Pancreas (tissue), 10 donors: Measurements from ENCODE around the gene MRPS6. TPM values are rescaled to one million over a fixed set of nuclear protein-coding genes. Genes with fewer than 3 reads are reported as not detected.

Experiments used
- ATAC-seq, 4 donors: fragments of 200-7000 bp; cut with Tn5 transposase; one replicate each; pipeline versions ENCODE4 v1.8.0 to v1.9.1; 2020; ENCODE audit warnings: mild to moderate bottlenecking in 4 of 4, moderate library complexity in 4 of 4
- DNase-seq, 6 donors: peaks; one replicate each; pipeline ENCODE4 v3.0.0-alpha.2; 2020
- FAIRE-seq: peaks from 2 replicates; lab custom pipeline; 2012; peaks lifted over from hg19 to GRCh38; lab: Jason Lieb, UNC
- H3K27ac ChIP-seq, 4 donors: fragments of 200-600 bp; sonication (generic); 1 replicate in 3 of 4; 2 replicates in 1 of 4; pipeline versions ENCODE4 v1.5.0 to v1.8.0; 2020
- H3K27me3 ChIP-seq, 4 donors: fragments of 200-600 bp; one replicate each; pipeline ENCODE4 v1.8.0; 2021
- H3K36me3 ChIP-seq, 3 donors: fragments of 200-600 bp; sonication (generic) in 1 of 3; one replicate each; pipeline versions ENCODE4 v1.5.0 to v1.8.0; 2020 to 2021
- H3K4me1 ChIP-seq, 3 donors: fragments of 200-600 bp; one replicate each; pipeline ENCODE4 v1.8.0; 2021
- H3K4me3 ChIP-seq, 4 donors: fragments of 200-600 bp; sonication (generic) in 2 of 4; one replicate each; pipeline versions ENCODE4 v1.5.0 to v1.8.0; 2020 to 2021
- H3K9me3 ChIP-seq, 4 donors: fragments of 200-600 bp; one replicate each; pipeline ENCODE4 v1.8.0; 2021
- CTCF ChIP-seq, 4 donors: fragments of 200-600 bp; sonication (generic) in 3 of 4; IDR thresholded peaks; one replicate each; pipeline versions ENCODE4 v1.5.0 to v1.8.0; 2021; ENCODE audit warnings: antibody characterized with exemption in 4 of 4
- WGBS, 2 donors: extraction: QIAGEN DNeasy Blood & Tissue Kit; methylation state at CpG; one replicate each; pipeline ENCODE4 v1.1.7; 2013; 5-methylcytosine and 5-hydroxymethylcytosine counted together
- intact Hi-C, 3 donors: fragments of 100-400 bp; cut with DNase I; formaldehyde crosslinking; loops; one replicate each; pipeline versions ENCODE4 v1.11.1 to v1.14.2; 2022
- polyA plus RNA-seq, 2 donors: library from polyadenylated mRNA; stranded (reverse); fragments of 200-250 nt; gene quantifications; one replicate each; pipeline ENCODE4 v1.2.3, GENCODE V29; 2013
- total RNA-seq, 6 donors: library from RNA; stranded (reverse); fragmentation: NEBNext Ultra II Directional in 4 of 6; extraction: Animal tissue kit (Norgen Biotek cat#: 25700) in 4 of 6; gene quantifications; one replicate each; pipeline versions ENCODE4 v1.2.1 to v1.2.4, GENCODE V29; 2021 to 2023
- donor health status: healthy with polysubstance abuse.
- donor health status: DM: no; HTN: no; CAD: no; lungs with moderate emphysema.
- donor health status: DM: no; HTN: no; CAD: no.
- donor health status: control.
- donor health status: control.
- donor health status: Bipolar disorder and iron deficiency.
- donor health status: DM: yes; HTN: yes; CAD: no.
- donor health status: DM: no; HTN: no; CAD: no.
- donor health status: DM: no; HTN: no; CAD: no.
- donor health status: DM: yes; HTN: yes; CAD: no.

Gene MRPS6
- total and polyA plus RNA-seq, 8 donors: 9.9 to 18.5 (median 13.1) TPM

GRCh38 chr21:34176448-34176847 lies 103.1 kb downstream of the MRPS6 start:
- Histone ChIP-seq H3K4me3 (no peak overlapping the region), H3K4me1 (no peaks in the 10 kb centered on the region), H3K9me3 (no peaks in the 10 kb centered on the region), H3K27me3 (no peaks in the 10 kb centered on the region), H3K36me3 (no peaks in the 10 kb centered on the region), H3K27ac (no peak overlapping the region)
- TF ChIP-seq CTCF (IDR thresholded peaks at IDR 0.05): no peak
- FAIRE-seq (no peak), ATAC-seq (no peak), DNase-seq (no peak)
- intact Hi-C loops: no loop called here
- WGBS, 2 donors: 67 to 78% methylated on average over 1 of the region's 1 CpG

DNA sequence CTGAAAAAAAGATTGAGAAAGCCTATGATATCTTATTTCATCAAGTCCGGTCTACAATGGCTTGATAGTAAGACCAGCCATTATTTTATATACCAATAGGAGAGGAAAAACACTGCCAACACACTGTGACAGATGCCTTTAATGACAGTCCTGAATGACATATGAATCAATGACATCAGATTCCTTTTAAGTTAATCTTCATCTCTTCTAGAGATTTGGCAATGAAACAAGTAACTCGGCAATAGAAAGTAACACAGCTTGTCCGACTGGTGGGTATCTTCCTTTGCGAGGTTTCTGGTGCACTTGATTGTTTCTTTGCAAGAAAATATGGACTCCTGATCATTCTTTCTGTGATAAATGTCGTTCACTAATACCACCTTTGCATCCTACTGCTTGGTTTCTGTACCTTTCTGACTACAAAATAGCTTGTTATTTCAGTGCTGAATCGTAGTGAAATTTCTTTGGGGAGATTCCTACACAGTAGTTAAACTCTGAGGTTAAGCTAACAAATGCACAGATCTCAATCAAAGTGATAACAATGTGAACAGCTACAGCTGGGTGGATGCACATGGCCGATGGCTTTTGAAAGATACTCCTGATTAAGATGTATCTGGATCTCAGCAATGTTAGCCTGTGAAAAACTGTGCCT lies 104.7 kb downstream of the MRPS6 start:
- Histone ChIP-seq H3K36me3 (no peaks in the 10 kb centered on the region), H3K4me3 (no peak overlapping the region), H3K27ac (no peak overlapping the region), H3K9me3 (no peaks in the 10 kb centered on the region), H3K27me3 (no peaks in the 10 kb centered on the region), H3K4me1 (no peaks in the 10 kb centered on the region)
- intact Hi-C loops: no loop called here
- TF ChIP-seq CTCF (IDR thresholded peaks at IDR 0.05): no peak
- ATAC-seq: no peak
- 61% methylated on average over 7 of the region's 7 CpGs for WGBS, 2 donors
- no peak for DNase-seq
- FAIRE-seq: no peak

GRCh38 chr21:34179204-34179935 lies 106.0 kb downstream of the MRPS6 start:
- no peaks in the 10 kb centered on the region for H3K36me3 ChIP-seq
- H3K27me3 ChIP-seq: no peaks in the 10 kb centered on the region
- no peak overlapping the region for H3K4me3 ChIP-seq
- H3K9me3 ChIP-seq: no peaks in the 10 kb centered on the region
- no peak overlapping the region for H3K27ac ChIP-seq
- no peaks in the 10 kb centered on the region for H3K4me1 ChIP-seq
- WGBS, 2 donors: 75 to 81% methylated on average over 9 of the region's 9 CpGs
- ATAC-seq (no peak), DNase-seq (no peak), FAIRE-seq (no peak)
- intact Hi-C loops: no loop called here
- no peak for TF ChIP-seq CTCF (IDR thresholded peaks at IDR 0.05)

- H3K27me3 ChIP-seq: no peaks in the 10 kb centered on the region
- 48 to 57% methylated on average over 3 of the region's 3 CpGs for WGBS, 2 donors
- H3K36me3 ChIP-seq: no peaks in the 10 kb centered on the region
- H3K27ac ChIP-seq: no peak overlapping the region
- TF ChIP-seq CTCF (IDR thresholded peaks at IDR 0.05): no peak
- H3K4me3 ChIP-seq: peak overlapping the region in 1 of 4 donors; percentile 3
- no peak for DNase-seq
- intact Hi-C loops: no loop called here
- FAIRE-seq: no peak
- ATAC-seq: peak in 1 of 4 donors; percentile 18
- H3K4me1 ChIP-seq: no peaks in the 10 kb centered on the region
- H3K9me3 ChIP-seq: no peaks in the 10 kb centered on the region
Measured at GRCh38 chr21:34180407-34180806, 107.0 kb downstream of the MRPS6 start.
